ENCODE data around the gene CCSER1.
"Not testable (repeated sequence)": the region's sequence is repeated elsewhere in the genome, so short reads cannot be mapped to it uniquely, and the experiment has no call there.

CCSER1 gene

GRCh38 chr4:91426725-91427124, 1299.5 kb downstream of the CCSER1 start:
- H3K4me3 Mint-ChIP-seq: no peak overlapping the region
- H3K27ac Mint-ChIP-seq: no peak overlapping the region
- no peaks in the 10 kb centered on the region for H3K4me1 Mint-ChIP-seq (ENCODE audit: low read depth)
- H3K36me3 Mint-ChIP-seq (ENCODE audit: low read depth): no peaks in the 10 kb centered on the region
- H3K27me3 Mint-ChIP-seq: no peaks in the 10 kb centered on the region
- peaks cover 7% of the 10 kb centered on the region for H3K9me3 Mint-ChIP-seq

GRCh38 chr4:91427171-91427570, 1300.0 kb downstream of the CCSER1 start:
- Mint-ChIP-seq H3K4me1 (ENCODE audit: low read depth) (no peaks in the 10 kb centered on the region), H3K27me3 (no peaks in the 10 kb centered on the region), H3K4me3 (no peak overlapping the region), H3K9me3 (peaks cover 5% of the 10 kb centered on the region), H3K36me3 (ENCODE audit: low read depth) (no peaks in the 10 kb centered on the region), H3K27ac (no peak overlapping the region)

DNA sequence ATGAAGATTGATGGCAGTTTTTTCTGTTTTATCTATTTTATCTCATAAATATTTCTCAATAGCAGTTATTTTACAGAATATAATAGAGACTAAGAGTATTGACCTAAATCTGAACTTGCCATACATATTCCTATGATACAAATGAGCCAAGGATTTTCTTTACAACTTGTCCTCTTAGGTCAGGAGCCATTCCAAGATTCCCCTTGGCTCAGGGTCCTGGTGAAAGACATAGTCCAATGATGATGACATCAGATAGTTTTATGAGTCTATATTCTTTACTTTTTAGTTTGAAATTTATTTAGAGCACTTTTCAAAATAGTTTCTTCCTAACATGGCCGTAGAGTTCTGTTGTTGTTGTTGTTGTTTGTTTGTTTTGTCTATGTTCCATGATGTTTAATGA, 1307.4 kb downstream of the CCSER1 start:
- Mint-ChIP-seq H3K36me3 (ENCODE audit: low read depth) (no peaks in the 10 kb centered on the region), H3K9me3 (peaks cover 8% of the 10 kb centered on the region), H3K27ac (no peak overlapping the region), H3K27me3 (no peaks in the 10 kb centered on the region), H3K4me1 (ENCODE audit: low read depth) (no peaks in the 10 kb centered on the region), H3K4me3 (no peak overlapping the region)

DNA sequence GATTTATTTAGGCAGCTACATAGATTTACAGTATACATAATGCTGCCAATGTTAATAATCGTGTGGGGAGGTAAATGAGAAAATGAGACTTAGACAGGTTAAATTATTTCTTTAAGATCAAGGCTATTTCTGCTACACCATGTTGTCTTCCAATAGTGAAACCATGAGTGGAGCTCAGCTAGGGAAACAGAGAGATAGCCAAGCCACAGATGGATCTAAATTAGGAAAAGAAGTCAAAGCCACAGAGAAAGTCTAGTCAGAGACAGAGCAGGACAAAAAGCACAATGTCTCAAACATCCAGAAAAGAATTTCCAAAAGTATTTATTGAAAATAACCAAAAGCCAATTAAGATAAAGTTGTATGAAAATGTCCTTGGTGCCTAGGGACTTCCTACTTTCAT, 1309.4 kb downstream of the CCSER1 start:
- Mint-ChIP-seq H3K27ac (no peak overlapping the region), H3K4me1 (ENCODE audit: low read depth) (no peaks in the 10 kb centered on the region), H3K27me3 (no peaks in the 10 kb centered on the region), H3K36me3 (ENCODE audit: low read depth) (no peaks in the 10 kb centered on the region), H3K4me3 (no peak overlapping the region), H3K9me3 (peaks cover 16% of the 10 kb centered on the region)

DNA sequence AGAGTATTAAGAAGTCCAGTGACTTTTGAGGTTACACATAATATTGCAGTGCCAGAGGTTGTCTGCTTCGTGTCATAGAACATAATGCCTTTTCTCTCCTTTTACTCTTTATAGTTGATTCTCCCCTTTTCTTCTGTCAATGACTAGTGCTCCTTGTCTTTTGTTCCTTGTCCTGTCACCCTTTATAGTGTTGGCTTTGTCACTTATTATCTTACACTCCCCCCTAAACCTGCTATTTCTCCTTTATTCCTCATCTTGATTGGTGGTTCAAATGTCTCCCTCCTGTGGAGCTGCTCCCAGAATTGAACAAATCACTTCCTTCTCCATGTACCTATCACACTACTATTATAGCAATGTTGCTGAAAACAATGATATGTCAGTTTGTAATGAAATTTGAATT, 1320.0 kb downstream of the CCSER1 start:
- no peaks in the 10 kb centered on the region for H3K4me1 Mint-ChIP-seq (ENCODE audit: low read depth)
- H3K36me3 Mint-ChIP-seq (ENCODE audit: low read depth): no peaks in the 10 kb centered on the region
- no peaks in the 10 kb centered on the region for H3K27me3 Mint-ChIP-seq
- no peak overlapping the region for H3K4me3 Mint-ChIP-seq
- H3K27ac Mint-ChIP-seq: no peak overlapping the region
- H3K9me3 Mint-ChIP-seq: peaks cover 12% of the 10 kb centered on the region

DNA sequence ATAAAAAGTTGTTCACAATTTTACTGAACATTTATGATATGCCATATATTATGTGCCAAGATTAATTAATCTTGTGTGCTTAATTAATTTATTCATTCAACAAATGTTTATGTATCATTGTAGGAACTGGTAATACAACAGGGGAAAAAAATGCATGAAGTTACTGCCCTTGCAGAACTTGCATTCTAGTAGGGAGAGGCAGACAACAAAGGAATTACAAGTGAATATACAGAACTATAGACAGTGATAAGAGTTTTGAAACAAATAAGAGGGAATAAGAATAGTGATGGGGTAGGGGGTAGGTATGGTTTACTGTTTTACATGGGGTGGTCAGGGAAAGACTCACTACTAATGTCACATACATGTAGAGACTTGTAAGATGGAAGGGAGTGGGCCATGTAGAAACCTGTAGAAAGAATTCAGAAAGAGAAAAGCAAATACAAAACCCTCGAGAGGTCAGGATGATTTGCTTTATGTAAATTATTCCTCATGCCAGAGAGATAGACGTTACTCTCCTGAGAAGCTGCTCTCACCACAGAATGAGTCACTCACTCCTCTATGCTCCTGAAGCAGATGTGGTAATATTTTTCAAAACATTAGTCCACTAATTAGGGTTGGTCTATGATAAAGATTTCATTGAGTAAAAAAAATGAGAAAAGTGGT, 1321.6 kb downstream of the CCSER1 start:
- no peaks in the 10 kb centered on the region for H3K4me1 Mint-ChIP-seq (ENCODE audit: low read depth)
- H3K9me3 Mint-ChIP-seq: peaks cover 12% of the 10 kb centered on the region
- no peaks in the 10 kb centered on the region for H3K36me3 Mint-ChIP-seq (ENCODE audit: low read depth)
- no peaks in the 10 kb centered on the region for H3K27me3 Mint-ChIP-seq
- no peak overlapping the region for H3K27ac Mint-ChIP-seq
- H3K4me3 Mint-ChIP-seq: no peak overlapping the region

GRCh38 chr4:91454111-91454510, 1326.9 kb downstream of the CCSER1 start:
- Mint-ChIP-seq H3K36me3 (ENCODE audit: low read depth) (no peaks in the 10 kb centered on the region), H3K4me3 (no peak overlapping the region), H3K9me3 (peaks cover 5% of the 10 kb centered on the region), H3K27ac (no peak overlapping the region), H3K27me3 (no peaks in the 10 kb centered on the region), H3K4me1 (ENCODE audit: low read depth) (no peaks in the 10 kb centered on the region)

- not testable (repeated sequence) for H3K4me3 Mint-ChIP-seq; H3K27me3 Mint-ChIP-seq; H3K4me1 Mint-ChIP-seq (ENCODE audit: low read depth); H3K27ac Mint-ChIP-seq; H3K36me3 Mint-ChIP-seq (ENCODE audit: low read depth)
- peaks cover 12% of the 10 kb centered on the region for H3K9me3 Mint-ChIP-seq
Observed at GRCh38 chr4:91462566-91462965, 1335.4 kb downstream of the CCSER1 start.

DNA sequence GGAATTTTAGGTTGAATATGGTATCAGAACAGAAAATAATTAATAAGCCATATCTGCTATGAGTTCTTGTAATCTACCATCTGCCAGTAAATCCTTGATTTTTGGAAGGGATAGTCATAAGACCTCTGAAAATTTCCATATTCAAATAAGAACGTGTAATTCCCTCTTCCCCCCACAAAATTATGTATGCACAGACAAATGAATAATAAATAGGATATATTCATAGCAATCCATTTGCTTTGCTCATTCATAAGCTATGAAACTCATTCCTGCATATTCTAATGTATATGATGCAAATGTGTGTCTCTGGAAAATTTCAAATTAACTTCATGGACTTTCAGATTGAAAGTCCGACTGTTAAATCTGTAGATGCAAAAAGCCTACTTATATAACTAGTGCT, 1343.5 kb downstream of the CCSER1 start:
- Mint-ChIP-seq H3K4me1 (ENCODE audit: low read depth) (no peaks in the 10 kb centered on the region), H3K4me3 (no peak overlapping the region), H3K9me3 (peaks cover 6% of the 10 kb centered on the region), H3K27ac (no peak overlapping the region), H3K36me3 (ENCODE audit: low read depth) (no peaks in the 10 kb centered on the region), H3K27me3 (no peaks in the 10 kb centered on the region)

DNA sequence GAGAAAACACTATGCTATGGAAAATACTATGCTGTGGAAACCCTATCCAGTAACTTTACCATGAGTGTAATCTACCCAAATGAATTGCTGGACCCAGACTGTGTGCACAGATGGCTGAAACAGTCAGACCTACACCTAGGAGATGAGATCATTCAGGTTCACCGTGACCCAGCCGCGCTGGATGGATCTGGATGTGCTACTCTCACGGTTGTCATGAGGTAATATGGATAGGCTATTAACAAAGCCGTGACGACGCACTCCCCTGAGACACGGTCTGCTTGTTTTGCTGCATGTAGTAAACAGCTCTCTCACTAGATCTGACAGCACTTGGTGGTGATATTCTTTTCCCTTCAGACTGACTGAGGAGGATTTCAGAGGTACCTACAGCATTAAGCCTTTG, 1344.1 kb downstream of the CCSER1 start:
- no peak overlapping the region for H3K27ac Mint-ChIP-seq
- no peaks in the 10 kb centered on the region for H3K27me3 Mint-ChIP-seq
- H3K9me3 Mint-ChIP-seq: peaks cover 6% of the 10 kb centered on the region
- no peaks in the 10 kb centered on the region for H3K36me3 Mint-ChIP-seq (ENCODE audit: low read depth)
- no peaks in the 10 kb centered on the region for H3K4me1 Mint-ChIP-seq (ENCODE audit: low read depth)
- H3K4me3 Mint-ChIP-seq: no peak overlapping the region

GRCh38 chr4:91472046-91472445, 1344.9 kb downstream of the CCSER1 start:
- H3K36me3 Mint-ChIP-seq (ENCODE audit: low read depth): no peaks in the 10 kb centered on the region
- H3K27me3 Mint-ChIP-seq: no peaks in the 10 kb centered on the region
- H3K9me3 Mint-ChIP-seq: peaks cover 6% of the 10 kb centered on the region
- no peak overlapping the region for H3K4me3 Mint-ChIP-seq
- no peaks in the 10 kb centered on the region for H3K4me1 Mint-ChIP-seq (ENCODE audit: low read depth)
- H3K27ac Mint-ChIP-seq: no peak overlapping the region

- H3K27me3 Mint-ChIP-seq: no peaks in the 10 kb centered on the region
- H3K4me1 Mint-ChIP-seq (ENCODE audit: low read depth): no peaks in the 10 kb centered on the region
- H3K27ac Mint-ChIP-seq: no peak overlapping the region
- H3K36me3 Mint-ChIP-seq (ENCODE audit: low read depth): no peaks in the 10 kb centered on the region
- peaks cover 12% of the 10 kb centered on the region for H3K9me3 Mint-ChIP-seq
- H3K4me3 Mint-ChIP-seq: no peak overlapping the region
Observed at GRCh38 chr4:91485415-91485814, 1358.2 kb downstream of the CCSER1 start.

DNA sequence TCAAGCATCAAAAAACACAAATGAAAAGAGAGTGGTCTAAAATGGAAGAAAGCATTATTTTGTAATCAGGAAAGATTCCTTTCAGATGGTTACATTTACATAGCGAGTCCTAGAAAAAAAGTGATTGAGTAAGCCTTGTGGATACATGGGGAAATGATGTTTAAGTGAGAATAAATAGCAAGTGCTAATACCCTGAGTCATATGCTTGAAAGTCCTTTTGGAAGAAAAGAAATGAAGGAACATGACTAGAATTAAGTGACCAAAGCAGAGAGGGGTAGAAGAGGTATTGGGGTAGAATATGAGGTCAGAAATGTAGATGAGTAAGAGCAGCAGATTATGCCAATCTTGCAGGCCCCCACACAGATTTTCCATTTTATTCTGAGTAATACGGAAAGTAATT, 1361.8 kb downstream of the CCSER1 start:
- no peak overlapping the region for H3K27ac Mint-ChIP-seq
- peaks cover 6% of the 10 kb centered on the region for H3K9me3 Mint-ChIP-seq
- H3K4me3 Mint-ChIP-seq: no peak overlapping the region
- H3K36me3 Mint-ChIP-seq (ENCODE audit: low read depth): no peaks in the 10 kb centered on the region
- H3K27me3 Mint-ChIP-seq: no peaks in the 10 kb centered on the region
- H3K4me1 Mint-ChIP-seq (ENCODE audit: low read depth): no peaks in the 10 kb centered on the region

DNA sequence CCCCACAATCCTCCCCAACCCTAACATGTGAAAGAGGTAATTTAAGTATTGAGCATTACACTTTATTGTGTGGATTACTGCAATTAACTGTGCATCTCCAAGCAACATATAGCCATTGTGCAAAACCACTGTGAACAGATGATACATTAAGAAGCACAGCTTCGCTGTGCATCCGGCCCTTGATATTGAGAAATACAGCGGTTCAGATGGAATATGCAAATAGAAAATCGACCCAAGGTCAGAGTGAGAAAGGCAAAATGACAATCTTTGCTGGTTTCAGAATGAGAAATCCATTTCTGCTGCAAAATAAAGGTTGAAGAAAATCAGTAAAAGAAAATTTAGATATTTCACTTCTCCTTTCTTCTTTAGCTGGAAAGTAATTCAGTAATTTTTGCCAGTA, 1370.7 kb downstream of the CCSER1 start:
- H3K4me3 Mint-ChIP-seq: no peak overlapping the region
- no peaks in the 10 kb centered on the region for H3K27me3 Mint-ChIP-seq
- no peaks in the 10 kb centered on the region for H3K36me3 Mint-ChIP-seq (ENCODE audit: low read depth)
- no peaks in the 10 kb centered on the region for H3K4me1 Mint-ChIP-seq (ENCODE audit: low read depth)
- H3K9me3 Mint-ChIP-seq: peaks cover 3% of the 10 kb centered on the region
- H3K27ac Mint-ChIP-seq: no peak overlapping the region

DNA sequence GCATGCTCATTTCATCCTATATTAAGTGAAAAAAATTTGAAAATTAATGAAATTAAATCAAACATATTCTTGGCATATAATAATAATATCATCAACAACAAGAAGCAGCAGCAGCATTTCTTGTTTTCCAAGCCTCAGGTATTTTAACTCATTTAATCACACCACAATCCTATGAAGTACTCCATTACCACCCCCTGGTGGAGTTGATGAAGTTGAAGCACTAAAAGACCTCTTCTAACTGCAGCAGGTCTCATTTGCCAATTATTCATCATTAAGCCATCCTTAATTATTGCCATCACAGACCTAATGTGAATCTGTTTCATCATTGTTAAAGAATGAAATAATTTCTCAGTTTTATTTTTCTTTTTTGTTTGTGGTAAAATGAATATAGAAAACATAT, 1375.2 kb downstream of the CCSER1 start:
- H3K27ac Mint-ChIP-seq: no peak overlapping the region
- H3K4me3 Mint-ChIP-seq: no peak overlapping the region
- H3K9me3 Mint-ChIP-seq: peaks cover 3% of the 10 kb centered on the region
- H3K27me3 Mint-ChIP-seq: no peaks in the 10 kb centered on the region
- H3K4me1 Mint-ChIP-seq (ENCODE audit: low read depth): no peaks in the 10 kb centered on the region
- no peaks in the 10 kb centered on the region for H3K36me3 Mint-ChIP-seq (ENCODE audit: low read depth)

DNA sequence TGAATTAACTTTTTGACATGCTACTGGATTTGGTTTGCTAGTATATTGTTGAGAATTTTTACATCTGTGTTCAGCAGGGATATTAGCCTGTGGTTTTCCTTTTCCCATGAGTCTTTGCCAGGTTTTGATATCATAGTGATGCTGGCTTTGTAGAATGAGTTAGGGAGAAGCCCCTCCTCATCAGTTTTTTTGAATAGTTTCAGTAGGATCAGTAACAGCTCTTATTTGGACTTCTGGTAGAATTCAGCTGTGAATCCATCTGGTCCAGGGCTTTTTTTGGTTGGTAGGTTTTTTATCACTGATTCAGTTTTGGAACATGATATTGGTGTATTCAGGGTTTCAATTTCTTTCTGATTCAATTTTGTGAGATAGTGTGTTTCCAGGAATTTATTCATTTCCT, 1386.1 kb downstream of the CCSER1 start:
- peaks cover 37% of the 10 kb centered on the region for H3K9me3 Mint-ChIP-seq
- no peaks in the 10 kb centered on the region for H3K27me3 Mint-ChIP-seq
- no peaks in the 10 kb centered on the region for H3K36me3 Mint-ChIP-seq (ENCODE audit: low read depth)
- H3K4me1 Mint-ChIP-seq (ENCODE audit: low read depth): no peaks in the 10 kb centered on the region
- H3K27ac Mint-ChIP-seq: no peak overlapping the region
- no peak overlapping the region for H3K4me3 Mint-ChIP-seq
